ENCODE data around the gene SLC16A11.
A peak's percentile ranks its signal among the peaks of the same experiment; 100 is the strongest.

DNA sequence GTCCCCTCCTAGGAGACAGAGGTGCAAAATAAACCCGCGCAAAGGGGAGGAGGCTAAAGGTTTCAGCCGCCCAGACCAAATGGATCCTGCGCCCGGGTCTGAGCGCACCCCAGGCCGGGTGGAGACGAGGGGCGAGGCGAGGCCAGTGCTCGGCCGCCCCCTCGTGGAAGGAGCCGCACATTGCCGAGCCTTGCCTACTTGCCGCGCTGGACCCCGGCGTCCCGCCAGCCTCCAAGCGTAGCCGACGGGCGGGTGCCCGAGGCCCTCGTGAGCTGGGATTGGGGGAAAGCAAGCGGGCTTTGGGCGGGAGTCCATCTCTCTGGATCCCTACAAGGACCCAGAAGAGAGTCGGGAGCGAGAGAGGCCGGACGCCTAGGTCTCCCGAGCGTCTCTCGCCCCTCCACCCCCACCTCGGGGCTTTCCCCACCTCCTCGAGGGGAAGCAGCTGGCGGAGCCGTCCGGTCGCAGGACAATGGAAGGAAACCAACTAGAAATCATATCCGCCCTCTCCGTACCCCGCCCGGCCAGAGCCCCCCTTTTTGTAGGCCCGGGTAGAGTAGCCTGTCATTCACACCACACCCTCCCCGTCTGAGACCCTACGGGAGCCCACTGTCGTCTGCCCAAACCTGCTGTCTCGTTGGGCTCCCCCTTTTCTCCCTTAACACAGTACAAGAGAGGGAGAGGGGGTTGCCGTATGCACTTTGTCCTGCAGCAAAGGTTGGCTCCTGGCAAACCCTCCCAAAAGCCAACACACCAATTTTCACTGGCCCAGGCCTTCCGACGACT, 21.7 kb downstream of the SLC16A11 start:
- TF ChIP-seq CTCF (conservative IDR thresholded peaks at IDR 0.05 in 1 of 2, IDR thresholded peaks at IDR 0.05 in 1 of 2; ENCODE audit: low read depth in 1 of 2, low read length in 2 of 2), result peak; percentile 66 to 74
- no peak for TF ChIP-seq EZH2 (IDR thresholded peaks at IDR 0.05; ENCODE audit: low read length, missing control alignments)

Data from fibroblast of lung (primary cell).